Endothelial cell (in vitro differentiated cells): Measurements from ENCODE around the gene DIP2A. TPM values are rescaled to one million over a fixed set of nuclear protein-coding genes. Genes with fewer than 3 reads are reported as not detected.

ENCODE experiments used
- DNase-seq: peaks from one replicate; pipeline ENCODE4 v3.0.0; 2021; ENCODE audit warnings: low spot score
- H3K27ac Mint-ChIP-seq: one replicate; pipeline ENCODE4 v1.8.0; 2021; ENCODE audit warnings: mixed read lengths, inconsistent platforms; ENCODE audit not compliant: unreplicated experiment
- H3K27me3 Mint-ChIP-seq: one replicate; pipeline ENCODE4 v1.8.0; 2021; ENCODE audit warnings: mild to moderate bottlenecking, moderate library complexity, mixed read lengths, inconsistent platforms; ENCODE audit not compliant: unreplicated experiment
- H3K36me3 Mint-ChIP-seq: one replicate; pipeline ENCODE4 v1.8.0; 2021; ENCODE audit warnings: mild to moderate bottlenecking, low read depth, mixed read lengths, inconsistent platforms; ENCODE audit not compliant: unreplicated experiment
- H3K4me1 Mint-ChIP-seq: one replicate; pipeline ENCODE4 v1.8.0; 2021; ENCODE audit warnings: mild to moderate bottlenecking, mixed read lengths, inconsistent platforms; ENCODE audit not compliant: unreplicated experiment
- H3K4me3 Mint-ChIP-seq: one replicate; pipeline ENCODE4 v1.8.0; 2021; ENCODE audit warnings: mild to moderate bottlenecking, mixed read lengths, inconsistent platforms; ENCODE audit not compliant: unreplicated experiment
- H3K9me3 Mint-ChIP-seq: one replicate; pipeline ENCODE4 v1.8.0; 2021; ENCODE audit warnings: mixed read lengths, inconsistent platforms; ENCODE audit not compliant: unreplicated experiment
- CTCF ChIP-seq: fragments of 200-600 bp; sonication (generic); IDR thresholded peaks from one replicate; pipeline ENCODE4 v1.5.0; 2021; ENCODE audit warnings: antibody characterized with exemption; ENCODE audit not compliant: unreplicated experiment
- total RNA-seq: library from RNA; stranded (reverse); fragmentation: NEBNext Ultra II Directional; extraction: Animal tissue kit (Norgen Biotek cat#: 25700); gene quantifications from one replicate; pipeline ENCODE4 v1.2.1, GENCODE V29; 2021; ENCODE audit not compliant: unreplicated experiment

The DIP2A gene
- total RNA-seq, 1 donor from 2014 or later = 80.2 TPM

- Mint-ChIP-seq H3K4me3 (peak overlapping the region; percentile 18), H3K36me3 (peaks cover 69% of the 10 kb centered on the region), H3K9me3 (no peaks in the 10 kb centered on the region), H3K27ac (no peak overlapping the region), H3K27me3 (peaks cover 9% of the 10 kb centered on the region), H3K4me1 (peaks cover 4% of the 10 kb centered on the region)
- DNase-seq = no peak
- no peak for TF ChIP-seq CTCF
Observed at GRCh38 chr21:46544003-46544402, 85.3 kb downstream of the DIP2A start.

DNA sequence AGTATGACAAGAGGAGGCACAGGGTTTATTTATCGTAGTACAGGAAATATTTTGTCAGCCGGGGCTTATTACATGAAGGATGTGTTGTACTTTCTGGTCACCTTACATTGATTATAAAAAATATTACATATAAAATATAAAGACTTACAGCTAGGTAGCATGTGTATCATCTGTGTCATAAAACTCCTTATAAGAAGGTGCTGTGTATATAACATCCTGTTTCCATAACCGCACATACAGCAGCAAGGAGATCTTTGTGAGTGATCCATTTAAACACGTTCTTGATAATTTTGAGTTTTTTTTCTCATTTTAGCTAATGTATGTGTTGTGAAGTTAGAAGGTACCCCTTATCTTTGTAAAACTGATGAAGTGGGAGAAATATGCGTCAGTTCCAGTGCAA lies 86.1 kb downstream of the DIP2A start:
- Mint-ChIP-seq H3K4me1 (peaks cover 4% of the 10 kb centered on the region), H3K27me3 (peaks cover 8% of the 10 kb centered on the region), H3K4me3 (peak overlapping the region; percentile 14), H3K36me3 (peaks cover 69% of the 10 kb centered on the region), H3K27ac (no peak overlapping the region), H3K9me3 (no peaks in the 10 kb centered on the region)
- DNase-seq = no peak
- no peak for TF ChIP-seq CTCF

- Mint-ChIP-seq H3K27me3 (peaks cover 6% of the 10 kb centered on the region), H3K4me1 (peaks cover 5% of the 10 kb centered on the region), H3K4me3 (peak overlapping the region; percentile 14), H3K36me3 (peaks cover 68% of the 10 kb centered on the region), H3K27ac (no peak overlapping the region), H3K9me3 (no peaks in the 10 kb centered on the region)
- no peak for TF ChIP-seq CTCF
- DNase-seq = no peak
Observed at GRCh38 chr21:46545363-46545762, 86.7 kb downstream of the DIP2A start.

GRCh38 chr21:46545911-46546310 lies 87.2 kb downstream of the DIP2A start:
- Mint-ChIP-seq H3K4me1 (peaks cover 8% of the 10 kb centered on the region), H3K36me3 (peaks cover 71% of the 10 kb centered on the region), H3K27me3 (peaks cover 5% of the 10 kb centered on the region), H3K27ac (no peak overlapping the region), H3K4me3 (no peak overlapping the region), H3K9me3 (no peaks in the 10 kb centered on the region)
- TF ChIP-seq CTCF = no peak
- no peak for DNase-seq

- H3K27ac Mint-ChIP-seq = no peak overlapping the region
- DNase-seq = no peak
- peaks cover 74% of the 10 kb centered on the region for H3K36me3 Mint-ChIP-seq
- H3K27me3 Mint-ChIP-seq = peaks cover 5% of the 10 kb centered on the region
- no peak for TF ChIP-seq CTCF
- peak overlapping the region; percentile 21 for H3K4me3 Mint-ChIP-seq
- no peaks in the 10 kb centered on the region for H3K9me3 Mint-ChIP-seq
- peaks cover 14% of the 10 kb centered on the region for H3K4me1 Mint-ChIP-seq
Observed at GRCh38 chr21:46546799-46547198, 88.1 kb downstream of the DIP2A start.
